ENCODE results near the gene HS6ST2.

Gene HS6ST2

DNA sequence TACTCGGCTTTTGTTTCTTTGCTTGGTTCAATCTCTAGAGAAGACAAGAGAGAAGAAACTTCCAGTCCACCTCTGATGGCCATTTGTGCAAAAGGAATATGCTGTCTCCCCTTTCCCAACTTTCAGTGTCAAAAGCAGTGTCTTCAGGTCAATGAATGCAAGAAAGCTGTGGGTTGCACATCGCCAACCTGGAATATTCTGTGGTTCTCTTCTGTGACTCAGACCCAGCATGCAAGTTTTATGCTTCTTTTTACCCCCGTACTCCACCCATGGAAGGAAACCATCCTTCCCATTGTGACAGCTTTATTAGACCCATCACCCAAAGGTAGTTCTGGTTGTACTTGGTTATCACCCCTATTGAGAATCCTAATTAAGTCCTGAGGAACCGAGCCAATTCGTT is 334.0 kb downstream of the HS6ST2 start:
- Histone ChIP-seq H3K9me3 (ENCODE audit: severe bottlenecking) (no peaks in the 10 kb centered on the region), H3K27me3 (ENCODE audit: insufficient read depth, low read depth, severe bottlenecking) (peaks cover 11% of the 10 kb centered on the region), H3K4me3 (ENCODE audit: low read depth, low read length) (no peak overlapping the region), H3K36me3 (no peaks in the 10 kb centered on the region), H3K27ac (no peak overlapping the region)
- DNase-seq, result no peak
- TF ChIP-seq, protein P1, sequence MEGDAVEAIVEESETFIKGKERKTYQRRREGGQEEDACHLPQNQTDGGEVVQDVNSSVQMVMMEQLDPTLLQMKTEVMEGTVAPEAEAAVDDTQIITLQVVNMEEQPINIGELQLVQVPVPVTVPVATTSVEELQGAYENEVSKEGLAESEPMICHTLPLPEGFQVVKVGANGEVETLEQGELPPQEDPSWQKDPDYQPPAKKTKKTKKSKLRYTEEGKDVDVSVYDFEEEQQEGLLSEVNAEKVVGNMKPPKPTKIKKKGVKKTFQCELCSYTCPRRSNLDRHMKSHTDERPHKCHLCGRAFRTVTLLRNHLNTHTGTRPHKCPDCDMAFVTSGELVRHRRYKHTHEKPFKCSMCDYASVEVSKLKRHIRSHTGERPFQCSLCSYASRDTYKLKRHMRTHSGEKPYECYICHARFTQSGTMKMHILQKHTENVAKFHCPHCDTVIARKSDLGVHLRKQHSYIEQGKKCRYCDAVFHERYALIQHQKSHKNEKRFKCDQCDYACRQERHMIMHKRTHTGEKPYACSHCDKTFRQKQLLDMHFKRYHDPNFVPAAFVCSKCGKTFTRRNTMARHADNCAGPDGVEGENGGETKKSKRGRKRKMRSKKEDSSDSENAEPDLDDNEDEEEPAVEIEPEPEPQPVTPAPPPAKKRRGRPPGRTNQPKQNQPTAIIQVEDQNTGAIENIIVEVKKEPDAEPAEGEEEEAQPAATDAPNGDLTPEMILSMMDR (IDR thresholded peaks at IDR 0.05; ENCODE audit: low read depth, low read length), result no peak

DNA sequence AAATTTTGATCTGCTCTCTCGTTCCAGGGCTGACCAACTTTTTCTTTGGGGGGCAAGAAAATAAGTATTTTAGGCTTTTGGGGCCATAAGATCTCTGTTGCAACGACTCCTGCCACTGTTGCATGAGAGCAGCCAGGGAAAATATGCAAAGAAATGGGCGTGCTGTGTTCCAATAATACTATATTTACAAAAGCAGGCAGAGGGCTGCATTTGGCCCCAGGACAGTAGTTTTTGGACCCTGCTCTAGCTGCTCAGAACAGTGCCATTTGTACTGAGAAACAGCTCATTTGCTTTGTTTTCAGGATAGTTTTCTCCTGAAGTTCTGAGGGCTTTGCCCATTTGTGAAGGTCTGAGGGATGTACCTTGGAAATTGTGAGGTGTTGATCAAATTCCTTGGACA is 334.5 kb downstream of the HS6ST2 start:
- peaks cover 11% of the 10 kb centered on the region for H3K27me3 ChIP-seq (ENCODE audit: insufficient read depth, low read depth, severe bottlenecking)
- no peak overlapping the region for H3K27ac ChIP-seq
- no peaks in the 10 kb centered on the region for H3K9me3 ChIP-seq (ENCODE audit: severe bottlenecking)
- H3K36me3 ChIP-seq, result no peaks in the 10 kb centered on the region
- no peak for DNase-seq
- TF ChIP-seq, protein P1 (IDR thresholded peaks at IDR 0.05; ENCODE audit: low read depth, low read length), result no peak
- H3K4me3 ChIP-seq (ENCODE audit: low read depth, low read length), result no peak overlapping the region

DNA sequence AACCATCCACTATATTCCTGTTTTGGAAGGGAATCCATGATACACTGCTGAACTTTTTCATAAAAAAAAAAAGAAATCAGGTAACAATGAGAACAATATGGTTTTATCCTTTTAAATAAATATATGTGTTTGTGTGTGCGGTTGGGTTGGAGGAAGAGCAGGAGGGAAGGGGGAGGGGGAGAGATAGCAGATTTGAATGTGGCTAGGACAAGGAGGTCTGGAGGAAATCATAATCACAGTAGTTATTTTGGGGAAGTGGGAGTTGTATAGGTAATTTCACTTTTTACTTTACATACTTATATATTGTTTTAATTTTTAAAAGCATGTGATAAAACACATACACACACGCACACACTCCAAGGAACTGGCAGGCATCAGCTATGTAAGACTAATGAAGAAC is 335.1 kb downstream of the HS6ST2 start:
- TF ChIP-seq, protein P1 (IDR thresholded peaks at IDR 0.05; ENCODE audit: low read depth, low read length), result no peak
- Histone ChIP-seq H3K36me3 (no peaks in the 10 kb centered on the region), H3K27me3 (ENCODE audit: insufficient read depth, low read depth, severe bottlenecking) (peaks cover 10% of the 10 kb centered on the region), H3K9me3 (ENCODE audit: severe bottlenecking) (no peaks in the 10 kb centered on the region), H3K4me3 (ENCODE audit: low read depth, low read length) (no peak overlapping the region), H3K27ac (no peak overlapping the region)
- no peak for DNase-seq

DNA sequence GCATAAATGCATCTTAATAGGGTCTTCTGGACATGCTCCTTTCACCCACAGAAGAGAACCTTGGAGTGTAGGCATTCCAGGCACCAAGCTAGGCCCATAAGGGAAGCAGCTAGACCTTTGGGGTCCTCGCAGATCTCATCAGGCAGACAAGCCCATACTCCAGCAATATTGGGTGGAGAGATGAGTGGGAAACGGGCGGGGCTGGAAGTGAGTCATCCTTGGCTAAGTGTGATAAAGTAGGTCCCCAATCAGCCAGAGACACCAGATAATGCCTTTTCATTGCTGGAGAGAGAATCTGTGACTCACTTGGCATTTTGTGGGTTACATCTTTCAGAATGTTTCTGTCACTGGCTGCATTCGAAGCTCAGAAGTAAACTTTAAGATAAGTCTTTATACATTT is 336.3 kb downstream of the HS6ST2 start:
- TF ChIP-seq, protein P1 (IDR thresholded peaks at IDR 0.05; ENCODE audit: low read depth, low read length), result no peak
- Histone ChIP-seq H3K9me3 (ENCODE audit: severe bottlenecking) (no peaks in the 10 kb centered on the region), H3K27me3 (ENCODE audit: insufficient read depth, low read depth, severe bottlenecking) (peaks cover 8% of the 10 kb centered on the region), H3K36me3 (no peaks in the 10 kb centered on the region), H3K4me3 (ENCODE audit: low read depth, low read length) (no peak overlapping the region), H3K27ac (no peak overlapping the region)
- no peak for DNase-seq

DNA sequence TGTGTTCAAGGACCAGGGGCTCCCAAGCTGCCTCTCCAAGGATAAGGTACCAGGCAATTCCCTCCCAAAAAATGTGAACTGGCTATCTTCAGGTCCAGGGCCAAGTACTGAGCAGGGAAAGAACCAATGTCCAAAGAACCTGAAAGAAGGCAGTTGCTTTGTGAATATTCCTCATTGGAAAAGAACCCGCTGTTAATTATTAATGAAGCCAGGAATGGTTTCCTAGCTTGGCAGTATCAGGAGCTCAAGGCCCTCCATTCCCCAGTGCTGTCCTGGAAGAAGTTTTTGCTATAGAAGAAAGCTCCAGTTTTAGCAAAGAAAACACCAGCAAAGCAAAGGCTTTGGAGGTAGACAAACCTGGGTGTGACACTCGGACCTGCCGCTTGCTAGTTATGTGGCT is 339.6 kb downstream of the HS6ST2 start:
- H3K27me3 ChIP-seq (ENCODE audit: insufficient read depth, low read depth, severe bottlenecking), result peaks cover 5% of the 10 kb centered on the region
- no peak for DNase-seq
- H3K9me3 ChIP-seq (ENCODE audit: severe bottlenecking), result no peaks in the 10 kb centered on the region
- TF ChIP-seq, protein P1 (IDR thresholded peaks at IDR 0.05; ENCODE audit: low read depth, low read length), result no peak
- no peaks in the 10 kb centered on the region for H3K36me3 ChIP-seq
- no peak overlapping the region for H3K27ac ChIP-seq
- H3K4me3 ChIP-seq (ENCODE audit: low read depth, low read length), result no peak overlapping the region

DNA sequence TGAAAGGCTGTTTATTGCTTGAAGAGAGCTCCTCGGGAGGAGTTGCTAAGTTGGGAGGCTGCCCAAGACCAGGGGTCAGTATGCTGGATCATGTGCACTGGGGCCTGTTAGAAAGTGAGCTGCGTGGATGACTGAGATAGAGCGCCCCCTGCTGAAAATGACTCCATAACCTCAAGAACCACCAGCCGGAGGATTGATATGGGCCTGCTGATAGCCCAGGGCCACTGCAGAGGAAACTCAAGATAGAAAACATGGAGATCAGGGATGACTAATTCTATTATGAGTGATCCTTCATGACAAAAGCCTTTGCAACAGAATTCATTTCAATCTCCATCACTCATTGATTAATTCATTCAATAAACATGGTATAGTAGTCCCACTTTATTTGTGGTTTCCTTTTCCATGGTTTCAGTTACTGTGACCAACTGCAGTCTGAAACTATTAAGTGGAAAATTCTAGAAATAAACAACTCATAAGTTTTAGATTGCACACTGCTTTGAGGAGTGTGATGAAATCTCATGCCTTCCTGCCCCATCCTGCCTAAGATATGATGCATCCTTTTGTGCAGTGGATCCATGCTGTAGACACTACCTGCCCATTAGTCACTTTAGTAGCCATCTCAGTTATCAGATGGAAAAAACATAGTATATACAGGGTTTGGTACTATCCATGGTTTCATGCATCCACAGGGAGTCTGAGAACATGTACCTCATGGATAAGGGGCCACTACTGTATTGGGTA is 342.9 kb downstream of the HS6ST2 start:
- Histone ChIP-seq H3K9me3 (ENCODE audit: severe bottlenecking) (no peaks in the 10 kb centered on the region), H3K27ac (no peak overlapping the region), H3K4me3 (ENCODE audit: low read depth, low read length) (no peak overlapping the region), H3K36me3 (no peaks in the 10 kb centered on the region), H3K27me3 (ENCODE audit: insufficient read depth, low read depth, severe bottlenecking) (peaks cover 5% of the 10 kb centered on the region)
- DNase-seq, result peak; percentile 56
- TF ChIP-seq, protein P1 (IDR thresholded peaks at IDR 0.05; ENCODE audit: low read depth, low read length), result peak; percentile 73
